Upper lobe of right lung (tissue), 1 donor: ENCODE results near the gene MAP6. TPM values are rescaled to one million over a fixed set of nuclear protein-coding genes. Genes with fewer than 3 reads are reported as not detected.
A peak's percentile ranks its signal among the peaks of the same experiment; 100 is the strongest.

Experiments used
- ATAC-seq: fragments of 200-7000 bp; cut with Tn5 transposase; one replicate; pipeline ENCODE4 v1.9.1; 2020; ENCODE audit warnings: mild to moderate bottlenecking, moderate library complexity
- DNase-seq: peaks from one replicate; pipeline ENCODE4 v3.0.0-alpha.2; 2020
- H3K27ac ChIP-seq: fragments of 200-600 bp; one replicate; pipeline ENCODE4 v1.8.0; 2022
- H3K27me3 ChIP-seq: fragments of 200-600 bp; one replicate; pipeline ENCODE4 v1.8.0; 2022; ENCODE audit warnings: mild to moderate bottlenecking
- H3K36me3 ChIP-seq: fragments of 200-600 bp; one replicate; pipeline ENCODE4 v1.8.0; 2022
- H3K4me1 ChIP-seq: fragments of 200-600 bp; one replicate; pipeline ENCODE4 v1.8.0; 2022
- H3K4me3 ChIP-seq: fragments of 200-600 bp; one replicate; pipeline ENCODE4 v1.8.0; 2022; ENCODE audit warnings: mild to moderate bottlenecking
- H3K9me3 ChIP-seq: fragments of 200-600 bp; one replicate; pipeline ENCODE4 v1.8.0; 2022
- CTCF ChIP-seq: fragments of 200-600 bp; IDR thresholded peaks from one replicate; pipeline ENCODE4 v1.8.0; 2022; ENCODE audit warnings: antibody characterized with exemption
- intact Hi-C: fragments of 100-400 bp; cut with DNase I; formaldehyde crosslinking; loops from one replicate; pipeline ENCODE4 v1.11.0; 2022
- total RNA-seq: library from RNA; stranded (reverse); fragmentation: NEBNext Ultra II Directional; extraction: Animal tissue kit (Norgen Biotek cat#: 25700); gene quantifications from one replicate; pipeline ENCODE4 v1.2.1, GENCODE V29; 2021
- donor health status: DM: no; HTN: yes; CAD: no; lungs with severe emphysema.

The MAP6 gene
- total RNA-seq, 1 donor from 2014 or later: 5.8 TPM

- Histone ChIP-seq H3K36me3 (no peaks in the 10 kb centered on the region), H3K4me1 (peaks cover 12% of the 10 kb centered on the region), H3K27me3 (no peaks in the 10 kb centered on the region), H3K9me3 (no peaks in the 10 kb centered on the region), H3K27ac (peak overlapping the region; percentile 95), H3K4me3 (peak overlapping the region; percentile 68)
- ATAC-seq (peak; percentile 81), DNase-seq (peak; percentile 86)
- intact Hi-C loops: no loop called here
- TF ChIP-seq CTCF: peak; percentile 50
Observed at GRCh38 chr11:75582895-75583717, 85.7 kb downstream of the MAP6 start.

DNA sequence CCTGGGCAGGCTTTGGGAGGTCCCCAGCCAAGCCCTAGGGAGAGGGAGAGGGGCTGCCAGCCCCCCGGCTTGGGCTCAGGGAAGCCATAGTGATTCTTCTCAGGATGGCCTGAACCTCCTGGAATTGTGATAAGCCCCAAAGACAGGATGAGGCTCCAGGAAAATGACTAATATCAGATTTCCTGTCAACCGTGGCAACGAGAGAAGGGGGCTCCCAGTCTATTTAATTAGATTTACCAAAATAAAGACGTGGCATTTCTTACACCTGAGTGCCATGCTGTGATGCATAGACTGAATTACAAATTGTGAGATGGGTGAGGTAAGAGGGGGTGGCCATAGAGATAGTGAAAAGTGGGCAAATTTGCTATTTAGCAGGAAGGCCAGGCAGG is 86.3 kb downstream of the MAP6 start:
- Histone ChIP-seq H3K9me3 (no peaks in the 10 kb centered on the region), H3K4me3 (peak overlapping the region; percentile 68), H3K27me3 (no peaks in the 10 kb centered on the region), H3K27ac (peak overlapping the region; percentile 95), H3K4me1 (peaks cover 12% of the 10 kb centered on the region), H3K36me3 (no peaks in the 10 kb centered on the region)
- intact Hi-C loops: no loop called here
- DNase-seq (no peak), ATAC-seq (no peak)
- TF ChIP-seq CTCF: no peak

- no peaks in the 10 kb centered on the region for H3K9me3 ChIP-seq
- no peaks in the 10 kb centered on the region for H3K36me3 ChIP-seq
- peaks cover 26% of the 10 kb centered on the region for H3K4me1 ChIP-seq
- no peak overlapping the region for H3K4me3 ChIP-seq
- no peak for ATAC-seq
- intact Hi-C loops: no loop called here
- no peak for TF ChIP-seq CTCF
- H3K27me3 ChIP-seq: no peaks in the 10 kb centered on the region
- DNase-seq: no peak
- H3K27ac ChIP-seq: no peak overlapping the region
Observed at GRCh38 chr11:75579841-75580240, 89.0 kb downstream of the MAP6 start.

DNA sequence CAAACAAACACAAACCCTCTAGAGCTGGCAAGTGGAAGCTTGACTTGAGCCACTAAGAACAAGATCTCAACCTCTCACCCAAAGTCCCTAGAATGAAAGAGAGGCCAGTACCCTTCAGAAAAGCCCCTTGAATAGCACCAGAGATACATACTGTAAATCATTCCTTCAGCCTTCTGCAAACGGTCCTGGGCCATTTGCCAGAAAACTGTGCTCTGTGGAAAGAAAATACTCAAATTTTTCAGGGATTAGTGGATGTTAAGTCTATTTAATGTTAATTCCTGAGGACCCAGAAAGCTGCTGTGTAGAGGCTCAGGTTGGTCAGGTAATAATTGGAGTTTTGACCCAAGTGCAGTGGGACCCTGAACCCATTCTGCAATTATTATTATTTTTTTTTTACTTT is 89.9 kb downstream of the MAP6 start:
- Histone ChIP-seq H3K27me3 (no peaks in the 10 kb centered on the region), H3K9me3 (no peaks in the 10 kb centered on the region), H3K27ac (no peak overlapping the region), H3K4me3 (no peak overlapping the region), H3K36me3 (no peaks in the 10 kb centered on the region), H3K4me1 (peaks cover 26% of the 10 kb centered on the region)
- DNase-seq: no peak
- no peak for ATAC-seq
- TF ChIP-seq CTCF: no peak
- intact Hi-C loops: no loop called here

DNA sequence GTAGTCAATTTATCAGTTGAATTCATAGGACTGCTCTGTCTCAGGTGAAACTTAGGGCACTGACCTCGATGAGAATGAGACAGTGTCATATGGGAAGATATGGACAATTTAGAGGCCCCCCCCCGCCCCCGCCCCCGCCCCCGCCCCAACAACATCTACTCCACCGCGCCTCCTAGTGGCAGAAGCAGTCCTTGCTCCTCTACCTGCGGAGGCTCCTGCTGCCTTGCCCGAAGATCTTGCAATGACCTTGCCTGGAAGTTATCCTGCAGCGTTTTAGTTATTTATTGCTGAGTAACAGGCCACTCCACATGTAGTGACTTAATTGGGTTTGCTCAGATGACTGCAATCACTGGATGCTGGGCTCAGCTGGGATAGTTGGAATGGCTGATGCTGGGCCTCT is 91.6 kb downstream of the MAP6 start:
- Histone ChIP-seq H3K4me3 (no peak overlapping the region), H3K27ac (peak overlapping the region; percentile 70), H3K4me1 (peaks cover 18% of the 10 kb centered on the region), H3K36me3 (peaks cover 14% of the 10 kb centered on the region), H3K27me3 (no peaks in the 10 kb centered on the region), H3K9me3 (no peaks in the 10 kb centered on the region)
- peak; percentile 75 for DNase-seq
- intact Hi-C loops: no loop called here
- peak; percentile 63 for TF ChIP-seq CTCF
- peak; percentile 67 for ATAC-seq
